ENCODE results near the gene STAG1. TPM values are rescaled to one million over a fixed set of nuclear protein-coding genes. Genes with fewer than 3 reads are reported as not detected.
"Not testable (repeated sequence)": the region's sequence is repeated elsewhere in the genome, so short reads cannot be mapped to it uniquely, and the experiment has no call there.

STAG1 gene
- total RNA-seq, 2 donors from 2014 or later = 25.3 to 27.9 TPM

GRCh38 chr3:136485777-136486176, 266.4 kb downstream of the STAG1 start:
- no peak for DNase-seq
- ATAC-seq = no peak
- intact Hi-C loops (cut with DNase I) = no loop called here

- intact Hi-C loops (cut with DNase I) = no loop called here
- DNase-seq (no peak), ATAC-seq (no peak)
Measured at GRCh38 chr3:136476280-136476679, 275.9 kb downstream of the STAG1 start.

DNA sequence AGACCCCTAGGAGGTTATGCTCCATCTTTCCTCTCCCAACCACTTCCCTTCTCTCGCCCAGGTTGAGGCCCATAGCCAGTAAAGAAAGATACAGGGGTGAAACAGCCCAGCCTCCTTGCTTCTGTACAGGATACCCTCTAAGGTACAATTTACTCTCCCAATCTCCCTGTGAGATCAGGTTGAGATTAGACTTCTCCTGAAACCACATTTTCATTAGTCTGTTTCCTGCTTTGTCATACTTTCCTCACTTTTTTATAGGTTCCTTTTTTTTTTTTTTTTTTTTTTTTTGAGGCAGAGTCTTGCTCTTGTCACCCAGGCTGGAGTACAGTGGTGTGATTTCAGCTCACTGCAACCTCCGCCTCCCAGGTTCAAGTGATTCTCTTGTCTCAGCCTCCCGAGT, 277.3 kb downstream of the STAG1 start:
- DNase-seq; ATAC-seq; intact Hi-C loops (cut with DNase I): not testable (repeated sequence)

DNA sequence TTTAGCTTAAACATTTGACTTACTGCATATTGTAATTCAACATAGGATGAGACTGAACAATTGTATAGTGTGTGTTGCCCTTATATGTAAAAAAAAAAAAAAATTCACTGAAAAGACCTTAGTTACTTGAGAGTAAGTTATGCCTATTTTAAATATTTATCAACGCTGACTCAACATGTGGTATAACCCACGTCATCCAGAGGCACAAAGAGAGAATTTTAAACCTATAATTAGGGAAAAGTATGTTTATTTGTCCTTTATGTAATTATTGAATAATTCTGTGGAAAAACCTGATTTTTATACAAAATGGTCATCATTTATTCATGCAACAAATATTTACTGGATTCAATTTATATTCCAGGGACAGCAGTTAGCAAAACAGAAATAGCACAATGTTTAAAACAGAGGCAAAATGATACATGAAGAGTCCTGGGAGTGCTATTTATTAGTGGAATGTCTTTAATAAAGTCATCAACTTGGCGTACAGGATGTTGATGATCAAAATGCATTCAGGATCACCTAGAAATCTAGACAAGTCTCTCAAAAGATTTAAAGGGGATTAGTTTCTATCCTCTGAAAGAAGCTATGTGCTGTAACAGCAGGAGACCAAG, 278.4 kb downstream of the STAG1 start:
- DNase-seq (no peak), ATAC-seq (no peak)
- intact Hi-C loops (cut with DNase I) = no loop called here

- DNase-seq = no peak
- intact Hi-C loops (cut with DNase I) = no loop called here
- no peak for ATAC-seq
Measured at GRCh38 chr3:136465296-136465695, 286.9 kb downstream of the STAG1 start.

DNA sequence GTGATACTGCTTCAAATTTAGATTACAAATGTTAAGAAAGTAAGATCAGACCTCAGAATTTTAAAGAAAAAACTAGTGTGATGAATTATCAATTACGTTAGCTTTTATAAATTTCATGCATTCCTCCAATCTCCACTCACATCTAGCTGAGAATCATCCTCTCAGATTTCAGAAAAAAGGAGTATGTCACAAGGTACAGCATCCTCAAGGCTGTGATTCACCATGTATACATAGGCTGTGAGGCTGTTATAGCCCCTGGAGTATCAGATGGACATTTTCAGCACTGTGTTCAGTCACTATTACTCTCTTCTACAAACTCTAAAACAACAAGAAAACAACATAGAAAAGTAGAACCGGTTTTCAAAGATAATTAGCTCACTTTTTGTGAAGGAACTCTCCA, 287.7 kb downstream of the STAG1 start:
- no peak for ATAC-seq
- no peak for DNase-seq
- intact Hi-C loops (cut with DNase I) = no loop called here

DNA sequence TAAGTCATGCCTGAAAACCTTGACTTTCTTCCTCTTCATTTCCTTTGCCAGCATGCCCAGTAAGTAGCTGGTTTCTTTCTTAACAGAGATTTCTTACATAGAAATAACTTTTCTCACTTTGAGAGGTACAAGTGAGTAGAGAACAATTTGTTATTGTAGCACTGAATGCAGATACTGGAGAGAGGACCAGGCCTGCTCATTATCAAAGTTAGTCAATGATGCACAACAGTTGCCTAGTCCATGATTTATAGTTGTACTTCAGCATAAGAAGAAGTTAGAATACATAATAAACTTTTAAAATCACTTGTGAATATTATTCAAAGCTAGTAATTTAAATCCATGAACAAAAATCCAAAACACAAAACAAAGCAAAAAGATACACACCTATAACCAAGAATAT, 289.0 kb downstream of the STAG1 start:
- ATAC-seq (no peak), DNase-seq (no peak)
- intact Hi-C loops (cut with DNase I) = no loop called here

- intact Hi-C loops (cut with DNase I) = no loop called here
- no peak for DNase-seq
- ATAC-seq = no peak
Measured at GRCh38 chr3:136457793-136458192, 294.4 kb downstream of the STAG1 start.

DNA sequence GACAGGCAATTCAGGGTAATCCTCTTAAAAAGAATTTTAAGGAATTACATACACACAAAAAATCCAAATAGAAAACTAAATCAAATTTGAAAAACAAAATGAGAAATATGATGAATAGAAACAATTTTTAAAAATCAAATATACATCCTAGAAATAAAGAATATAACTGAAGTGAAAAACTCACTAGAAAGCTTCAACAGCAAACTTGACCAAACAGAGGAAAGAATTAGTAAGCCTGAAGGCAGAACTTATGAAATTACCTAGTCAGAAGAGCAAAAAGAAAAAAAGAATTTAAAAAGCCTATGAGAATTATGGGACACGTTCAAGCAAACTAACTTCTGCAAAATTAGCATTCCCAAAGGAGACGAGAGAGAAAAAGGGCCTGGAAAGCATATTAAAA, 296.0 kb downstream of the STAG1 start:
- DNase-seq = no peak
- ATAC-seq = no peak
- intact Hi-C loops (cut with DNase I) = no loop called here

DNA sequence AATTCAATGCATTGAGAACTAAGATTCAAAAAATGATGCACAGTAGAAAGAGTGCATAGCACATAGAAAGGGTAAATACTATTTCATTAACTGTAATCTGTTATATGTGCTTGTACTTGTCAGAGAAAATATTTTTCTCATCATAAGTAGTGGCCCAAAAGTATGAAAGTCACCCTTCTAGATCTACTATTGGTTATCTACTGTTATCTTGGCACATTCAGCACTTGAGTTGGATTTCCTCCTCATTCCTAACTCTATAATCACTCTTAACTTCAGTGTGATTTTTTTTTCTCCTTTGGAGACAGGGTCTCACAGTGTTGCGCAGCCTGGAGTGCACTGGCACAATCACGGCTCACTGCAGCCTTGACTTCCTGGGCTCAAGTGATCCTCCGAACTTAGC, 307.6 kb downstream of the STAG1 start:
- intact Hi-C loops (cut with DNase I) = no loop called here
- ATAC-seq (no peak), DNase-seq (no peak)

- no peak for ATAC-seq
- intact Hi-C loops (cut with DNase I) = no loop called here
Measured at GRCh38 chr3:136437043-136437442, 315.1 kb downstream of the STAG1 start.

DNA sequence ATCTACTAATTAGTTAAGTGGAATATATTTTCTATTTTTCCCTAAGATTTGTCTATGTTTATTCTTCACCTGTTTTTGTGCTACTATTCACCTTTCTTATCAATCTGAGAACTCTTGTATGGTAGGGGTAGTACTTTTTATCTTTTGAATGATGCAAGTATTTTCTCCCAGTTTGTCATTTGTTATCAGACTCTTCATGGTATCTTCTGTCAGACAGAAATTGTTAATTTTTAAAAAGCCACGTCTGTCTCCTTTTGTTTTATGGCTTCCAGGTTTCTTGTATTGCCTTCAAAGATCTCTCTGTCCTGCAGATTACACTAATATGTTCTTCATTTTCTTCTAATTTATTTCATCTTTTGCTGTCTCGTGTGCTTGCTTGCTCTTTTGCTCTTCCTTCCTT, 317.7 kb downstream of the STAG1 start:
- no peak for ATAC-seq
- DNase-seq = no peak
- intact Hi-C loops (cut with DNase I) = no loop called here

More at GRCh38 chr3:136437043-136437442, 315.1 kb downstream of the STAG1 start:
- no peak for DNase-seq

DNA sequence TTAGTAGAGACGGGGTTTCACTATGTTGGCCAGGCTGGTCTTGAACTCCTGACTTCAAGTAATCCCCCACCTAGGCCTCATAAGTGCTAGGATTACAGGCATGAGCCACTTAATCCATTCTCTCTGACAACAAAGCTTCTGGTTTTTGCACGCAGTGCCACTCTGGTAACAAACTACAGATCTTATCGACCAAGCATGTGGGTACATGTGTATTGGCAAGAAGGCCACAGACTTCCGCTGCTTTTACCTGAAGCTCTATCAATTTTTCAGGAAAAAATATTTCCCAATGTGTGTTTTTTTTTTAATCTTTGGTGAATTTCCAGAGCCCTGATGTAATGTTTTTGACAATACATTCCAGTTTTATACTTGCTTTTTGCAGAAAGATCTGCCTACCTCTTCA, 319.5 kb downstream of the STAG1 start:
- no peak for ATAC-seq
- intact Hi-C loops (cut with DNase I) = no loop called here
- DNase-seq = no peak

DNA sequence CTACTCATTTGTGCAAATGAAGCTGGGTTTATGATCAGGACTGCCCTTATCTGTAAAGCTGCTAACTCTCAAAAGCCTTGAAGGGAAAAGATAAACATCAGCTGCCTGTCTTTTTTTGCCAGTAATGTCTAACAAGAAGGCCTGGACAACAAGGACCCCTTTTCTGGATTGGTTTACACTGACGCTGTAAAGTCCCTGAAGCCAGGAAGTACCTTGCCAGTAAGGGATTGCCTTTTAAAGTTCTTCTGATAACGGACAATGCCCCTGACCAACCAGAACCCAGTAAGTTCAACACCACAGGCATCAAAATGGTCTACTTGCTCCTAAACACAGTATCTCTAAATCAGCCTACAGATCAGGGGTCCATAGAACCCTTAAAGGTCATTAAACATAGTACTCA, 324.0 kb downstream of the STAG1 start:
- DNase-seq (no peak), ATAC-seq (no peak)
- intact Hi-C loops (cut with DNase I) = no loop called here

DNA sequence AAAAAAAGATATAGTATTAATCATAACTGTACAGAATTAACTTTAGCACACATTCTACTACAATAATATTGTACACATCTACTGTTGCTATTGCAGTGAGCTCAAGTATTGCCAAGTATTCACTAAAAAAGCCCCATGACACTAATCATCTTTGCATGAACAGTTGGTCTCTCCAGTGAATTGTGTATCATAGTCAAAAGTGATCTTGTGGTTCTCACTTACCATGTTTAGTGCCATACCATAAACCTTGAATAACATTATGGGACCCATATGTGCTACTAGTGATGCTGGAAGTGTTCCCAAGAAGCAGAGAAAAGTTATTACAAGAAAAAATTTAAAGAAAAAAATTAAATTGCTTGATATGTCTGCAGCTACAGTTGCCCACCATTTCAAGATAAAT, 324.9 kb downstream of the STAG1 start:
- intact Hi-C loops (cut with DNase I) = no loop called here
- ATAC-seq = no peak
- no peak for DNase-seq

GRCh38 chr3:136414476-136414875, 337.7 kb downstream of the STAG1 start:
- no peak for ATAC-seq
- intact Hi-C loops (cut with DNase I) = no loop called here

DNA sequence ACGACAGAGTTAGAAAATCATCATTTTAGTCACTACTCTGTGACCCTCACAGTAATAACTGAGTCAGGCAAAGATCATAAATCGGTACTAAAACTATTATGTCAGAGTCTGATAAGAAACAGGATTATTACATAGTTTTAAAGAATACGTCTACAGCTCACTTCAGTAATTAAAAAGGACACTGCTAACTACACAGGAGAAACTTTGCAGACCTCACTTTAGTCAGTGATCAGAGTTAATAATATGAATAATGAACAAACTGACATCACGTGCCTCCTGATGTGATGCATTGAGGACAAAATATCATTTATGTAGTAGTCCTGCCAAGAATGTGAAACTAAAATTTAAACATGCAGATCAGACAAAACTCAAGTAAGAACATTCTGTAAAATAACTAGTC, 339.9 kb downstream of the STAG1 start:
- intact Hi-C loops (cut with DNase I) = no loop called here
- ATAC-seq = no peak
- no peak for DNase-seq

More at GRCh38 chr3:136414476-136414875, 337.7 kb downstream of the STAG1 start:
- no peak for DNase-seq

DNA sequence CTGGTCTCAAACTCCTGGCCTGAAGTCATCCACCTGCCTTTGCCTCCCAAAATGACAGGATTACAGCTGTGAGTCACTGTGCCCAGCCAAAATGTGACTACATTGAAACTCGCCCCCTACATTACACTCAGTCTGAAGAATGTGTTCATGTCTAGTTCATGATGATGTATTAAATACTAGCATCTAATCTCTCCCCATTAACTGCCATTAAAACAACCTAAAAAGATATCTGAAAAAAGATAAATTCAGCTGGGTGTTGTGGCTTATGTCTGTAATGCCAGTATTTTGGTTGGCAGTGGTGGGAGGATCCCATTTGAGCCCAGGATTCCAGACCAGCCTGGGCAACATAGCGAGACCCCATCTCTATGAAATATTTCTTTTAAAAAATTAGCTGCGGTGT, 342.6 kb downstream of the STAG1 start:
- intact Hi-C loops (cut with DNase I) = no loop called here
- DNase-seq = no peak
- no peak for ATAC-seq

- intact Hi-C loops (cut with DNase I) = no loop called here
- ATAC-seq (no peak), DNase-seq (no peak)
Measured at GRCh38 chr3:136404056-136404455, 348.1 kb downstream of the STAG1 start.

DNA sequence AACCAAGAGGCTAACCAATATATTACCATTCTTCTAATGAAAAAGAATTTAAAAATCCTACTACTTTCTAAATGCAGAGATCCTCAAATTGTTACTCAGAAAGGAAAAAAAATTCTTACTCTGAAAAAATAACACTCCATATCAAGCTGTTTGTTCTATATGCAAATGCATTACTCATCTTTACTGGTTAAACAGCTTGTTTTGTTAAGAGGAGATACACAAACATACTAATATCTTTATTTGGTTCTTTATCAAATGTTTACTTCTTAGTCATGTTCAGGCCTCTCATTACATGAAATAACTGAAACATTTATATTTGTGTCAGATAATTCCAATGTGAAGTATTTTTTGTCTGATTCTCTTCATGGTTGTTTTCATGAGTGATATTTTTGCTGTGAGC, 355.3 kb downstream of the STAG1 start:
- ATAC-seq (no peak), DNase-seq (no peak)
- intact Hi-C loops (cut with DNase I) = loop anchor here in 1 of 2 donors (10.0 kb wide), 1 partner anchor 618 kb away; no protein-coding TSS in a partner anchor

DNA sequence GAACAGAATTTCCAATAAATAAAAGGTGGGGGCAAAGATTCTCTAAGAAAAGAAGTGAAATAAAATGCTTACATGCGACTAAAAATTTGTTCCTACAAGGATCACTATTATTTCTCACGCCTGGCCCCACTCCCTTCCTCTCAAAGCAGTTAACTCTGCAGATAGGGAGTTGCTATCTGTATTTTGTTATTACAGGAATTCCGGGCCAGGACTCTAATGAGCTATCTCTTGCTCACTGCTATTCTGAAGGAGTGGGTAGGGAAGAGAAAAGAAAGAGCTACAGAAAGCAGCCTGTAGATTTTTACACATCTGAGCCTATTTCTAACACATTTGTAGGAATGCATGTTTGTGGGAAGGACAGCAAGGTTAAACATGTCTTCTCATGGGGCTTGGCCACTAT, 361.6 kb downstream of the STAG1 start:
- DNase-seq = no peak
- ATAC-seq = peak; percentile 47 to 87
- intact Hi-C loops (cut with DNase I) = loop anchor here in 1 of 2 donors (5.0 to 10.0 kb wide), 3 partner anchors 313 to 624 kb away; partner anchors contain the start of gene STAG1

DNA sequence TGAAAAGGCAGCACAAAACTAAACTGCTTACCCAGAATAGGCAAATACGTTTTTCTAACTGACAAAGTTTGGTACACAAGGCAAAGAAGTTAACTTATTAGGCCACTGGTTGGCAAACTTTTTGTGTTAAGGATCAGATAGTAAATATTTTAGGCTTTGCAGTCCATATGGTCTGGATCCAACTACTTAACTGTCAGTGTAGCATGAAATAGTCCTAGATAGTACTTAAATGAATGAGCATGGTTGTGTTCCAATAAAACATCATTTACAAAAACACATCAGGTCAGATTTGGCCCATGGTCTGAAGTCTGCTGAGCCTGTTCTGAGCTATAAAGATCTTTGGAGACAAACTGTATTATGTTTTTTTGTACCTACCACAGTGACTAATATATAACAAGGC, 365.1 kb downstream of the STAG1 start:
- no peak for DNase-seq
- intact Hi-C loops (cut with DNase I) = no loop called here
- no peak for ATAC-seq

Data from left cardiac atrium (tissue), 4 donors.